ENCODE measurements around the gene STARD9.
A peak's percentile ranks its signal among the peaks of the same experiment; 100 is the strongest.

DNA sequence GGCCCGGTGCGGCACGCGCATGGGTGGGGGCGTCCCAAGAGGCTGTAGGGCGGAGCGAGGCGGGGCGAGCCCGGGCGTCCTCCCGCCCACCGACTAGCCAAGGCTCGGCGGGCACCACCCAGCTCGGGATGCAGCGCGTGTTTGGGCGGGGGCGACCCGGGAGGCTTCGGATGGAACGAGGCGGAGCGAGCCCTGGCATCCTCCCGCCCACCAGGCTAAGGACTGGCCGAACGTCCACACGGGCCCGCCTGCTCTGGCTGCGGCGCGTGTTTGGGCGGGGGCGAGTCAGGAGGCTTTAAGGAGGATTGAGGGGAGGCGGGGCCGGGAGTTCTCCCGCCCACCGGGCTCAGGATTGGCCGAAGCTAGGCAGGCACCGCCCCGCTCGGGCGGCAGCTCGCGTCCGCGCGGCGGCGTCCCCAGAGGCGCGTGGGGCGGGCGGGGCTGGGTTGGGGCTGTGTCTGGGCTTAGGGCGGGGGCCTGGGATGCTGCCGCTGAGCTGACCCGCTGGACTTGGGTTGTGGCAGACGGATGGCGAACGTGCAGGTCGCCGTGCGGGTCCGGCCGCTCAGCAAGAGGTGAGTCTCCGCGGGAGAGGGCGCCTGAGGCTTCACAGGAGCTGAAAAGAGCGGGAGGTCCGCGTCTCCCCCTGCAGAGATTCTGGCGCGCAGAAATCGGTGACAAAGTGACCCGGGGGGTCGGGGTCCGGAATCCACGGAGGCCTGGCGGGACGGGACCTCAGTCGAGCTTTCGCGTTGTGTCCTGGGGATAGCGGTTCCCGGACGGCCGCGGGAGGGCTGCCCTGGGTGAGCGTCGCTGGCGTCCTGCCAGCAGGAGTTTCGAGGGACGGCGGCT lies at the start of gene STARD9:
- TF ChIP-seq POLR2AphosphoS5 (IDR thresholded peaks at IDR 0.05; ENCODE audit: low read depth, low read length) (peak; percentile 58), TAF1 (IDR thresholded peaks at IDR 0.05; ENCODE audit: borderline replicate concordance, insufficient read depth, low read length) (no peak), SIN3A (IDR thresholded peaks at IDR 0.05; ENCODE audit: borderline replicate concordance, insufficient read depth, low read length) (no peak; the same call in 1 of the 2 replicates)
